ACC112 (cell line): ENCODE results near the gene LENG9.

Experiments
- H2AFZ ChIP-seq: fragments of 200-600 bp; sonication (generic); one replicate; pipeline ENCODE4 v1.6.0; 2017; ENCODE audit warnings: antibody characterized with exemption, low read length; ENCODE audit not compliant: unreplicated experiment
- H3K27ac ChIP-seq: fragments of 200-600 bp; sonication (generic); 2 replicates; pipeline ENCODE4 v1.5.1; 2014; ENCODE audit warnings: low read depth, mild to moderate bottlenecking, antibody characterized with exemption, low read length, moderate library complexity
- H3K27me3 ChIP-seq: fragments of 200-600 bp; sonication (generic); 2 replicates; pipeline ENCODE4 v1.6.1; 2014; ENCODE audit warnings: mild to moderate bottlenecking, antibody characterized with exemption, low read length, moderate library complexity, mixed read lengths; ENCODE audit not compliant: insufficient read depth
- H3K36me3 ChIP-seq: fragments of 200-600 bp; sonication (generic); 2 replicates; pipeline ENCODE4 v1.6.1; 2016; ENCODE audit warnings: mild to moderate bottlenecking, antibody characterized with exemption, low read length, moderate library complexity, mixed read lengths; ENCODE audit not compliant: insufficient read depth
- H3K4me1 ChIP-seq: fragments of 200-600 bp; sonication (generic); one replicate; pipeline ENCODE4 v1.6.1; 2016; ENCODE audit warnings: low read length, mixed read lengths; ENCODE audit not compliant: insufficient read depth, unreplicated experiment, control insufficient read depth
- H3K4me3 ChIP-seq: fragments of 200-600 bp; sonication (generic); 2 replicates; pipeline ENCODE4 v1.5.1; 2014; ENCODE audit warnings: mild to moderate bottlenecking, low read depth, low read length
- H3K79me2 ChIP-seq: fragments of 200-600 bp; sonication (generic); one replicate; pipeline ENCODE4 v1.6.0; 2016; ENCODE audit warnings: low read length; ENCODE audit not compliant: control insufficient read depth, unreplicated experiment, insufficient read depth

Gene LENG9

DNA sequence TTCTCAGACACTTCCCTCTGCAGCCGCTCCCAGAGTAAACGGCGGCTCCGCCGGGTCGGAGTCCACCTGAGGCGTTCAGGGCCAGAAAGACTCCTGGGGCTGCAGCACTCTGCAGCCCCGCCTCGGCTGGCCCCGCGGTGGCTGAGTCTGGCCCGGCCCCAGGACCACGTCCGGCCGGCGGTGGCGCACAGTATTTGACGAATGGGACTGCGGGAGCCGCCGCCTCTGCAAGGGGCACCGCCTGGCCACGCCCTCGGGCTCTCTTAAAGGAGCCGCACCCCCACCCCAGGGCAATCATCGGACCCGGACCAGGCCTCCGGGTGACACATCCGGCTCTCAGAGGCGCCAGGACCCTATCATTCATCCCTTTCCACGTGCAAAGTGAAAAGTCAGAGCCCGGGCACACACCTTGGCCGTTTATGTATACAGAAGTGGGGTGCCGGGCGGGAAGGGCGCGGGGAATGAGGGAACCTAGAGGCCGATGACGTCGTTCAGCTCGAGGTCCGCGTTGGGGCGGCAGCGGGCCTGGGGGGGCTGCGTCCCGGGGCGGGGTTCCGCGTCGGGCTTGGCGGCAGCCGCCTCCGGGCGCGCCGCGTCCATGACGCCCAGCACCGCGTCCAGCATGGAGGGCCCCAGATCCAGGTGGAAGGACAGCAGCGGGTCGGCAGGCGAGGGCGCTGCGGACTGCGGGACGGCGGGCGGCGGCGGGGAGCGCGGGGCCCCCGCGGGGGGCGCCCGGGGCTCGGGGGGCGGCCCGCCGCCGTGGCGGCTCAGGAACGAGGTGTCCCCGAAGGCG, 1.2 kb upstream of the LENG9 start:
- no peaks in the 10 kb centered on the region for H3K27me3 ChIP-seq
- H3K4me1 ChIP-seq = peaks cover 6% of the 10 kb centered on the region
- no peaks in the 10 kb centered on the region for H3K36me3 ChIP-seq
- H2AFZ ChIP-seq = peak overlapping the region; percentile 78
- peak overlapping the region; percentile 80 for H3K4me3 ChIP-seq
- peaks cover 3% of the 10 kb centered on the region for H3K79me2 ChIP-seq
- H3K27ac ChIP-seq = peak overlapping the region; percentile 90

DNA sequence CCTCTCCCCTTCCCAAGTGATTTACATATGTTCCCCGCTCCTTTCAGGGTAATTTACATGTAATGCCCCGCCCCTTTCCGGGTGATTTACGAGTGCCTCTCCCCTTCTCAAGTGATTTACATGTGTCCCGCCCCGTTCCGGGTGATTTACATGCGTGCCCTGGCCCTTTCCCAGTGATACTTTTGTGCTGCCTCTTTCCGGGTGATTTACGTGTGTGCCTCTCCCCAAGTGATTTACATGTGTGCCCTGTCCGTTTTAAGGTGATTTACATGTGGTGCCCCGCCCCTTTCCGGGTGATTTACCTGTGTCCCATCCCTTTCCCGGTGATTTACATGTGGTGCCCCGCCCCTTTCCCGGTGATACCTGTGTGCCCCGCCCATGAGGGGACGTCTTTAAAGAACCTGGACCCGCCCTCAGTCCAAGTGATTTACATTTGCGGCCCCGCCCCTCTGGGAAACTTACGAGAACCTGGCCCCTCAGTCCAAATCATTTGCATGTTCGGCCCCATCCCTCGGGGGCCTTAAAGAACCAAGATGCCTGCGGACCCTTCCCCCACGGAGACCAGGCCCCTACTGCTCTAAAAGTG, 559 bp upstream of the LENG9 start:
- Histone ChIP-seq H3K36me3 (no peaks in the 10 kb centered on the region), H2AFZ (peak overlapping the region; percentile 78), H3K27me3 (no peaks in the 10 kb centered on the region), H3K4me3 (peak overlapping the region; percentile 80), H3K27ac (peak overlapping the region; percentile 90), H3K79me2 (peaks cover 5% of the 10 kb centered on the region), H3K4me1 (peaks cover 6% of the 10 kb centered on the region)

DNA sequence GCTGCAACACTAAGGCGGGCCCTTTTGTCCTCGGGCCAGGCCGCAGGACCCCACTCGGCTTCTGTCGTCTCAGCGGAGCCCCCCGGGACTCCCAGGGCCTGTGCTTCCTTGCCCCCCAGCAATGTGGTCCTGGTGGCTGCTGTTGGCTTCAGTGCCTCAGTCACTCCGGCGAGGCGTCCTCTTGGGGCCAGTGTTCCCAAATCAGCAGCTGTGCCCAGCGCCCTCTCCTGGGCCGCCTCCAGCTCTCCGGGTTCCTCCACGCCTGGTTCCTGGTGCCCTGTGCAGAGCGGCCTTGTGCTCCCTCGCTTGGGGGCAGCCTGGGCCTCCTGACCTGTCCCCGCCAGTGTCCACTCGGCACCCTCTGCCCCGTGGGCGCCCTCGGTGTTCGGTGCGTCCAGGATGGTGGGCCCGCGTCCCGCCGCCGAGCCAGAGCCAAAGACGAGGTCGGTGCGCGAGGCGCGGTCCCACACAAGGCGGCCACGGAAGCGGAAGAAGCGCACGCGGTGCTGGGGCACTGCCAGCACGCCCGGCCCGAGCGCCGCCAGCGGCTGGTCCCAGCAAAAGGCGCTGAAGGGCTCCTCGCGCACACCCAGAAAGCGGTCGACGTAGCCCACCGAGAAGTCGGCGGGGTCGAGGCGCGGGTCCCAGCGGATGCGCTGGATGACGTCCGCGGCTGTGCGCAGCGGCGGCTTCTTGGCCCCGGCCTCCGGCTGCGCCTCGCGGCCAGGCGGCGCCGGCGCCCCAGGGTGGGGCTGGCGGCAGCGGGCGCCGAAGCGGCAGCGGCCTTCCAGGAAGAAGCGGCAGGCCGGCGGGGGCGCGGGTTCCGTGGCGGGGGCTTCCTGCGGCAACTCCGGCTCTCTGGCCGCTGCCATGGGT, 685 bp downstream of the LENG9 start:
- Histone ChIP-seq H3K36me3 (no peaks in the 10 kb centered on the region), H3K4me1 (peaks cover 6% of the 10 kb centered on the region), H3K27me3 (no peaks in the 10 kb centered on the region), H2AFZ (no peak overlapping the region), H3K79me2 (peaks cover 10% of the 10 kb centered on the region), H3K4me3 (peak overlapping the region; percentile 80), H3K27ac (peak overlapping the region; percentile 90)

DNA sequence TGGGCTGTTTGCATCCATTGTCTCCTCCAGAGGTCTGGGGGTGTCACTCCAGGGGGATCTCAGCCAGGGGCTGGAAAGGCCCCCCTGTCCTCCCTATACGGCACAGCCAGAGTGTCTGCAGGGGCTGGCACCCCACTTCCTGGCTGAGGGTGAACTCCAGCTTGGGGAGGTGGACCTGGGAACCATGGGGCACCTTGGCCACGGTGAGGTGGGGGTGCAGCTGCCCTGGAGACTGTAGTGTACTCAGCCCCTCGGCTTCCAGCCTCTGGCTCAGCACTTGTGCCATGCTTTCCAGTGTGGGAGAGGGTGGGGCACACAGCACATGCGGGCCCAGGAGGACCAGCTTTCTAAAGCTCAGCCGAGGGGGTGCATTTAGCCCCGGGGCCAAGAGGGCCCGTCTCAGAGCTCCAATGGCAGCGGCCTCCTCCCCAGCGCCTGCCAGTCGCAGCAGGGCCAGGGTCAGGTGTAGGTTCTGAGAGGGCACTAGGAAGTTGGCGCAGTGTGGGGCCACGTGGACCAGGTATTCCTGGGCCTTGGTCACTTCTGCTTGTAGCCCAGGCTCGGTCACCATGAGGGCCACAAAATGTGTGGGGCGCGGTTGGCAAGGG, 1.4 kb downstream of the LENG9 start:
- Histone ChIP-seq H3K4me1 (peaks cover 6% of the 10 kb centered on the region), H3K27me3 (no peaks in the 10 kb centered on the region), H3K27ac (peak overlapping the region; percentile 90; the same call in 1 of the 2 replicates), H3K79me2 (peaks cover 12% of the 10 kb centered on the region), H3K36me3 (no peaks in the 10 kb centered on the region), H3K4me3 (peak overlapping the region; percentile 80), H2AFZ (no peak overlapping the region)

DNA sequence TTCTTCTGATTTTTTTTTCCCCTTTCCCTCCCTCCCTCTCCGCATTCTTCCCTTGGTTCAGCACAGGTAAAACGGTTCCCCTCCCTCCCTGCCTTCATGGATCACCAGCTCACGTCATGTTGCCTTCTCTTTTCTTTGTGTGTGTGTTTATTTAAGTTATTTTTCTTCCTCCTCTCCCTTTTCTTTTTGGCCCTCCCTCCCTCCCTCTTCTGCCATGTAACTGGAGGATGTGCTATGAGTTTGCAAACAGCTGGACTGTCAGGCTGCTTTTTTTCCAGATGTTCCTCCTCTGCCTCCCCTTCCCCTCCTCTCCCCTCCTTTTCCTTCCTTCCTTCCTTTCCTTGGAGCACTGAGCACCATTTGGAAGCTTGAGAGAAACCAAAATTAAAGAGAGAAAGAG, 2.0 kb downstream of the LENG9 start:
- no peak overlapping the region for H2AFZ ChIP-seq
- H3K4me3 ChIP-seq = peak overlapping the region; percentile 80; the same call in 1 of the 2 replicates
- H3K79me2 ChIP-seq = peaks cover 12% of the 10 kb centered on the region
- peaks cover 6% of the 10 kb centered on the region for H3K4me1 ChIP-seq
- H3K27ac ChIP-seq = no peak overlapping the region
- no peaks in the 10 kb centered on the region for H3K27me3 ChIP-seq
- no peaks in the 10 kb centered on the region for H3K36me3 ChIP-seq

DNA sequence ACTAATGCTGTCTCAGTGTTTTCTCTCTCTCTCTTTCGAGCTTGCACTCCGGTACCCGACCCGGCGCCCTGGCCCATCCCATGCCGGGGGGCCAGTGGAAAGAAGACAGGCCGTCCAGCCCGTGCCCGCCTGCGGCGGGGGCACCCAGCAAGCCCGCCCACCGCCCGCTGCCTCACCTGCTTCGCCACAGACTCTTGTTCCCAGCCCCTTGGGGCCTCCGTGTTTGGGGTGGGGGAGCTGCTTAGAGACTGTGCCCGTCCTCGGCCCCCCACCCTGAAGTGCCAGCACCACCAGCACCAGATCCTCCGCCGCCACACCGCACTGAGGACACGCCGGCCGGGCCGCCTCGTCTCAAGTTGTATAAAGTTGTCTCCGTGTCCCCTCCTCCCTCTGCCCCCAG, 2.4 kb downstream of the LENG9 start:
- Histone ChIP-seq H3K79me2 (peaks cover 12% of the 10 kb centered on the region), H3K36me3 (no peaks in the 10 kb centered on the region), H3K27me3 (no peaks in the 10 kb centered on the region)

DNA sequence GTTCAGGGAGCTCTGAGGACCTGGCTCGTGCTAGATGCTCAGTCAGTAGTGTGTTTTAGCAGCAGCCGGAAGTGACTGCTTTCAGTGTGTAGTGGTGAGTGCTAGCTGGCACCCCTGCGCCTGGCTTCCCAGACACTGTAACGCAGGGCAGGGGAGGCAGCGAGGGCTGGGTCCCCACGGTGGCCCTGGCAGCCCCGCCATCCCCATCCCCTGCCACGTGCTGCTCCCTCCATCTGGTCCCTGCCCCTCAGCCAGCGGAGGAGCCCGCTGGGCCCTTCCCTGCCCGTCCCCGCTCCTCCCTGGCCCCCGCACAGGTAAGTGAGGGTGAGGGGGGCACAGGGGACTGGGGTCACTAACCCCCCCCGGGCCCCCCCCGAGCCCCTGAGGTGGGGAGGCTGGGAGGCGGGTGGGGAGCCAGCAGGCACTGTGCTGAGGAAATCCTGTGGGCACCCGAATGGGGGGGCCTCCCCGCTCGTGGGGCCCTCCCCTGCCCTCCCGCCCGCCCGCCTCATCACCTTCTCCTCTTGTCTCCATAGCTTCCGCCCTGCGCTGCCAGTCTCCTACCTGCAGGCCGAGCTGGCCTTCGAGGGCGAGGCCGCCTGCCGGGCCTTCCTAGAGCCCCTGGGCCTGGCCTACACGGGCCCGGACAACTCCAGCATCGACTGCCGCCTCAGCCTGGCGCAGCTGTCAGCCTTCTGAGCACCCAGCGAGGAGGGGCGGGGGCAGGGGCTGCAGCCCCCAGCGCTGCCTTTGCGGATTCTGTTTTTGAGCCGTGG, 3.2 kb downstream of the LENG9 start:
- H3K79me2 ChIP-seq = peaks cover 14% of the 10 kb centered on the region
- H3K4me3 ChIP-seq = no peak overlapping the region
- H3K27me3 ChIP-seq = no peaks in the 10 kb centered on the region
- H2AFZ ChIP-seq = no peak overlapping the region
- H3K27ac ChIP-seq = no peak overlapping the region
- no peaks in the 10 kb centered on the region for H3K36me3 ChIP-seq
- peaks cover 6% of the 10 kb centered on the region for H3K4me1 ChIP-seq

More for the DNA sequence above, 2.4 kb downstream of the LENG9 start:
- Histone ChIP-seq H3K27ac (no peak overlapping the region), H3K4me1 (peaks cover 6% of the 10 kb centered on the region), H3K4me3 (no peak overlapping the region), H2AFZ (no peak overlapping the region)

DNA sequence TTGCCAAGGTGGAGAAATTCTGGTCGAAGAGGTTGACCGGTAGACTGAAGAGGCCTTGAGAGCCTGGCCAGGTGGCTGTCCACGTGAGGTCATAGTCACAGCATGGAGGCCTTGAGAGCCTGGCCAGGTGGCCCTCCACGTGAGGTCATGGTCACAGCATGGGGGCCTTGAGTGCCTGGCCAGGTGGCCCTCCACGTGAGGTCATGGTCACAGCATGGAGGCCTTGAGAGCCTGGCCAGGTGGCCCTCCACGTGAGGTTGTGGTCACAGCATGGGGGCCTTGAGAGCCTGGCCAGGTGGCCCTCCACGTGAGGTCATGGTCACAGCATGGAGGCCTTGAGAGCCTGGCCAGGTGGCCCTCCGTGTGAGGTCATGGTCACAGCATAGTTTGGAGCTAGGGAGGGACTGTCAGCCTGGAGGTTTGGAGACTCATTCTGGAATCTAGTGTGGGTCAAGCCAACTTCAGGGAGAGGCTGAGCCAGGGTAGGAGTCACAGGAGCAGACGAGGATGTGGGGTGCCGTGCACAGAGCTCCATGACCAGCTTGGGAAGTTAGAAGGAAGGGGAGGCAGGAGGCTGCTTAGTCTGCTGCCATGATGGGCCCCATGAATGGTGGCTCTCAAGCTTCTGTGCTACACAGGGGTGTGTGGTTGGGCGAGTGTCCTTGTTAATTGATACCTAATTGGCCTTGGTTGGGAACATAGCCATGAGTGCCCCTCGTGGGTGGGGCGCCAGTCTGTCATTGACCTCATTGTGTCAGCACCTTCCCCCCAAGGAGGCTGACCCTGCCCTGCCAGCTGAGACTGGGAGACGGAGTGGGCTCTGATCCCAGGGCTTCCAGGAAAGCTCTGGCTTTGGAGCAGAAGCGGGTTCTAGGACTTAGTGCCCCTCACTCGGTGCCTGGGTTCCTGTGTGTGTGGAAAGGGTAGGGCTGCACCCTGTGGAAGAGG, 4.0 kb downstream of the LENG9 start:
- Histone ChIP-seq H2AFZ (no peak overlapping the region), H3K27me3 (no peaks in the 10 kb centered on the region), H3K4me1 (peaks cover 6% of the 10 kb centered on the region), H3K27ac (no peak overlapping the region), H3K4me3 (no peak overlapping the region), H3K79me2 (peaks cover 15% of the 10 kb centered on the region), H3K36me3 (no peaks in the 10 kb centered on the region)

DNA sequence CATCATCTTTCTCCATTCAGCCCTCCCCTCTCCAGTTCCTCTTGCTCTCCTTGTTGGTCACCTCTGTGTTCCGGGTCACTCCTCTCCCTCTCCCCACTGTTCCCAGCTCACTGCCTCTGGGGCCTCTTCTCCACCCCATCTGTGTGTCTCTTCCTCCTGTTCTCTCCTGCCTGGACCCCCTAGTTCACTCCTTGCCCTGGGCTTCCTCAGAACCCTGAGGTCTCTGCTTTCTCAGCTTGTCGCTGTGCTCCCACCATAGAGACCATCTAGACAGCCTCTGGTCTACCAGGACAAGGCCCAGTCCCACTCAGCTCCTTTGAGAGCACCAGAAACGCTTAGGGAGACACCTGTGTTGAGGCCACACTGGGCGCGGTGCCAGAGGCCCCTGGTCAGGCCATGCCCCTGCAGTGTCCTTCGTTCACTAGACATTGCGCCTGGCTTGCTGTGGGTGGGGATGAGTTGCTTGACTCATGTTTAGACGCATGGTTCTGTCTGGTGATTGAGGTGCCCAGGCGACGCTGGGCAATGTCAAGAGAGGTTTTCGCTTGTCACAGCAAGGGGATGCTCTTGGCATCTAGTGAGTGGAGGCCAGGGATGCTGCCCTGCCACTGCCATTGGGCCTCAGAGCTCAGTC, 4.8 kb downstream of the LENG9 start:
- H3K4me1 ChIP-seq = peaks cover 6% of the 10 kb centered on the region
- peaks cover 3% of the 10 kb centered on the region; the same call in 1 of the 2 replicates for H3K36me3 ChIP-seq
- H3K27ac ChIP-seq = no peak overlapping the region
- no peak overlapping the region for H2AFZ ChIP-seq
- no peak overlapping the region for H3K4me3 ChIP-seq
- H3K27me3 ChIP-seq = no peaks in the 10 kb centered on the region
- H3K79me2 ChIP-seq = peaks cover 21% of the 10 kb centered on the region
